HepG2 (cell line): ENCODE measurements around the gene CADPS.

Source experiments
- CTCF ChIP-seq: sonication (generic); formaldehyde crosslinking; IDR thresholded peaks from 2 replicates; pipeline ENCODE4 v1.5.0; 2020; ENCODE audit warnings: mild to moderate bottlenecking, missing genetic modification reagents, moderate library complexity
- E2F5 ChIP-seq: sonication (generic); formaldehyde crosslinking; conservative IDR thresholded peaks from 2 replicates; pipeline ENCODE4 v1.4.0; 2020; ENCODE audit warnings: missing genetic modification reagents
- ETV6 ChIP-seq: sonication (generic); formaldehyde crosslinking; conservative IDR thresholded peaks from 2 replicates; pipeline ENCODE4 v1.4.0; 2020; ENCODE audit warnings: missing genetic modification reagents
- EZH2 ChIP-seq: conservative IDR thresholded peaks from 2 replicates; pipeline ENCODE4 v1.6.1; 2012; ENCODE audit warnings: mild to moderate bottlenecking, low read depth, low read length, moderate library complexity
- GPN1 ChIP-seq: sonication (generic); formaldehyde crosslinking; IDR thresholded peaks from 2 replicates; pipeline ENCODE4 v1.5.1; 2020; ENCODE audit warnings: missing genetic modification reagents, borderline replicate concordance
- MAX ChIP-seq: IDR thresholded peaks from 2 replicates; pipeline ENCODE4 v1.6.1; 2012; ENCODE audit warnings: inconsistent platforms
- MXD4 ChIP-seq: IDR thresholded peaks from 2 replicates; pipeline ENCODE4 v1.6.1; 2016; ENCODE audit warnings: mild to moderate bottlenecking, missing biosample characterization, missing genetic modification reagents
- NR2F2 ChIP-seq: IDR thresholded peaks from 2 replicates; pipeline ENCODE4 v1.6.1; 2012; ENCODE audit warnings: low read depth, inconsistent platforms, borderline replicate concordance
- PRDM15 ChIP-seq: sonication (generic); formaldehyde crosslinking; IDR thresholded peaks from 2 replicates; pipeline ENCODE4 v1.4.0; 2020; ENCODE audit warnings: missing genetic modification reagents
- SUZ12 ChIP-seq: fragments of 150-350 bp; IDR thresholded peaks from 2 replicates; pipeline ENCODE4 v1.6.1; 2014; ENCODE audit warnings: low read depth, low read length

- no peak for TF ChIP-seq SUZ12
- TF ChIP-seq CTCF (CRISPR knock-in tag) = no peak
- TF ChIP-seq GPN1 (CRISPR knock-in tag) = no peak
- TF ChIP-seq EZH2 = no peak
- no peak for TF ChIP-seq MXD4 (CRISPR knock-in tag)
- no peak for TF ChIP-seq PRDM15 (CRISPR knock-in tag)
- TF ChIP-seq E2F5 (CRISPR knock-in tag) = no peak
- no peak for TF ChIP-seq NR2F2
- no peak for TF ChIP-seq MAX
- TF ChIP-seq ETV6 = no peak
These were observed 317.8 kb downstream of the CADPS start for GRCh38 chr3:62557450-62557849.
